ENCODE data around the gene GIMAP8. TPM values are rescaled to one million over a fixed set of nuclear protein-coding genes. Genes with fewer than 3 reads are reported as not detected.
"Not testable (repeated sequence)": the region's sequence is repeated elsewhere in the genome, so short reads cannot be mapped to it uniquely, and the experiment has no call there.

GIMAP8 gene
- total RNA-seq, 2 donors from 2014 or later = 5.8 to 13.4 TPM

DNA sequence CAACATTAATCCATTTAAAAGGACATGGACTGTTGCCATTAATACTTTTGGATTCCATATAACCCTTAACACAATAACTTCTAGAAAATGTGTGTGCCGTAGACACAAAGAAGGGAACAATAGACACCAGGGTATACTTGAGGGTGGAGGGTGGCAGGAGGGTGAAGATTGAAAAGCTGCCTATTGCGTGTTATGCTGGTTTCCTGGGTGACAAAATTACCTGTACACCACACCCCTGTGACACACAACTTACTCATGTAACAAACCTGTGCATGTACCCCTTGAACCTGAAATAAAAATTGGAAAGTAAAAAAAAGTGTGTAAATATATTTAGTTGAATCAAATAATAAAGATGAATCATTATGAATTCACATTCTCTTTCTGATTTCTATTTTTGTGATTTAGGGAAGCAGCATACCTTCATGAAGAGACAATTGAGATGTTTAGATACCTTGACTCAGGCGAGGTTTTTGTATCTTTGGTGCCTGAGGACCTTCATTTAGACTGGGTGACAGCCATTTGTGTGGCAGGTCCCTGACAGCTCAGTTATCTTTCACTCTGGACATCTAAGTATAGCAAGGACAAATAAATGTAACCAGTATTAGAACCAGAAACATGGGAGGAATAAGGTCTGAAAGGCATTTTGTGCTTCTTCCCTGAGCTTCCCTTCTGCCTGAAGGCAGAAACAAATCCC lies 28.7 kb downstream of the GIMAP8 start:
- DNase-seq (ENCODE audit: low spot score) = no peak
- no peak overlapping the region for H3K27ac ChIP-seq

DNA sequence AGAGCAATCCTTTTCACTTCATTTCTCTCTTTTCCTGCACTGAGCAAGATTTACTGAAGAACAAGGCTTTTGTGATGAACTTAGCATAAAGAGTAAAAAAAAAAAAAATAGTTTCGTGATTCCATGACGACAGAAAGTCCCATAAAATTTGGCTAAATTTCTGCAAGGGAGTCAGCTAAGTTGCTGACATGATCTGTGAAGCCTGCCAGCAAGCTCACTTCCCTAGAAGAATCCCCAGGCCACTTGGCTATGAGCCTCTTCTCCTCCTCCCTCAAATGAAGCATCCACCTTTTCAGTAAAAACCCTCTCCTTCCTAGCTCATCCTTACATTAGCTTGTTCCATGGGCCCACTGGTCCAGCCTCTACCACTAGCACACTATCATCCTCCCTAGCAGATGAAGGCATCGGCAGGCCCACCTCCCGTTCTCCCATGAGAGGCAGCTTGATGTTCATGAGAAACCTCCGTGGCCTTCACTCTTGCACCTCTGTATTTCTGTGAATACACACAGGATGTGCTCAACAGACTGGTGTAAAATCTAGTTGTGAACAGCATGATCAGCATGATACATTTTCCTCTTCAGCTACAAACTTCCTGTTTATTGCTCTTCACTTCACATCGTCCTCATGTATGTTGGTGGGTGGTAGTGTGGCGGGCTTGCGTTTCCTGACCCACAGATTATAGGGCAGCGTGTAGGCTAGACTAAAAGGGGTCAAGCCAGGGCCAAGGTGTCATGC lies 30.9 kb downstream of the GIMAP8 start:
- TF ChIP-seq, protein P1, sequence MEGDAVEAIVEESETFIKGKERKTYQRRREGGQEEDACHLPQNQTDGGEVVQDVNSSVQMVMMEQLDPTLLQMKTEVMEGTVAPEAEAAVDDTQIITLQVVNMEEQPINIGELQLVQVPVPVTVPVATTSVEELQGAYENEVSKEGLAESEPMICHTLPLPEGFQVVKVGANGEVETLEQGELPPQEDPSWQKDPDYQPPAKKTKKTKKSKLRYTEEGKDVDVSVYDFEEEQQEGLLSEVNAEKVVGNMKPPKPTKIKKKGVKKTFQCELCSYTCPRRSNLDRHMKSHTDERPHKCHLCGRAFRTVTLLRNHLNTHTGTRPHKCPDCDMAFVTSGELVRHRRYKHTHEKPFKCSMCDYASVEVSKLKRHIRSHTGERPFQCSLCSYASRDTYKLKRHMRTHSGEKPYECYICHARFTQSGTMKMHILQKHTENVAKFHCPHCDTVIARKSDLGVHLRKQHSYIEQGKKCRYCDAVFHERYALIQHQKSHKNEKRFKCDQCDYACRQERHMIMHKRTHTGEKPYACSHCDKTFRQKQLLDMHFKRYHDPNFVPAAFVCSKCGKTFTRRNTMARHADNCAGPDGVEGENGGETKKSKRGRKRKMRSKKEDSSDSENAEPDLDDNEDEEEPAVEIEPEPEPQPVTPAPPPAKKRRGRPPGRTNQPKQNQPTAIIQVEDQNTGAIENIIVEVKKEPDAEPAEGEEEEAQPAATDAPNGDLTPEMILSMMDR (IDR thresholded peaks at IDR 0.05) = no peak
- Histone ChIP-seq H3K36me3 (no peaks in the 10 kb centered on the region), H3K4me3 (no peak overlapping the region), H3K4me1 (ENCODE audit: control insufficient read depth in 1 of 2, low read depth in 2 of 2) (peaks cover 0 to 4% of the 10 kb centered on the region in 2 donors), H3K27ac (no peak overlapping the region), H3K27me3 (replicated peaks; ENCODE audit: insufficient read depth) (no peaks in the 10 kb centered on the region), H3K9me3 (no peaks in the 10 kb centered on the region)
- ATAC-seq (ENCODE audit: insufficient number of reproducible peaks, low FRiP score, low read depth) = no peak
- no peak for DNase-seq (ENCODE audit: low spot score)

More for the DNA sequence above, 28.7 kb downstream of the GIMAP8 start:
- H3K27me3 ChIP-seq (replicated peaks; ENCODE audit: insufficient read depth) = no peaks in the 10 kb centered on the region
- H3K4me1 ChIP-seq (ENCODE audit: control insufficient read depth in 1 of 2, low read depth in 2 of 2) = peaks cover 0 to 4% of the 10 kb centered on the region in 2 donors
- TF ChIP-seq, protein P1 (IDR thresholded peaks at IDR 0.05) = no peak
- no peak overlapping the region for H3K4me3 ChIP-seq
- no peak for ATAC-seq (ENCODE audit: insufficient number of reproducible peaks, low FRiP score, low read depth)
- no peaks in the 10 kb centered on the region for H3K36me3 ChIP-seq
- H3K9me3 ChIP-seq = no peaks in the 10 kb centered on the region

DNA sequence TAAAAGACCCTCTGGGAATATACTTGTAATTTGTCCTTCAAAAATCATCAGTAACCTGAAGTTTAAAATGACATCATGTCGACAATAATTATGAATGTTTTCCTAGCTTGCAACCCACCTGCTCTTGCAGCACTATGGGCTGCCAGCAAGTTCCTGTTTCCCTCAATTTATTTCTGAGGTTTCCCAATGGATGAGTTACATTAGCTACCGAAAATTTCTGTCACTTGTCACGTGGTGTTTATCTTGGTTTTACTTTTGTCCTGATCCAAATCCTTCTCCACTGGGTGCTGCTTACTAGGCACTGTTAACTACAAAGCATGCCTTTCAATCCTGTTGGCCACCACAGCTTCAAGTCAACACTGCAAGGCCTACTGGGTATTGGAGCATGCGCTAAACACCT lies 31.5 kb downstream of the GIMAP8 start:
- no peaks in the 10 kb centered on the region for H3K9me3 ChIP-seq
- DNase-seq (ENCODE audit: low spot score) (no peak), ATAC-seq (ENCODE audit: insufficient number of reproducible peaks, low FRiP score, low read depth) (no peak)
- no peak overlapping the region for H3K4me3 ChIP-seq
- TF ChIP-seq, protein P1 (IDR thresholded peaks at IDR 0.05) = no peak
- H3K4me1 ChIP-seq (ENCODE audit: control insufficient read depth in 1 of 2, low read depth in 2 of 2) = peaks cover 0 to 4% of the 10 kb centered on the region in 2 donors
- H3K27ac ChIP-seq = peak overlapping the region in 1 of 2 donors; percentile 34
- no peaks in the 10 kb centered on the region for H3K27me3 ChIP-seq (replicated peaks; ENCODE audit: insufficient read depth)
- H3K36me3 ChIP-seq = no peaks in the 10 kb centered on the region

DNA sequence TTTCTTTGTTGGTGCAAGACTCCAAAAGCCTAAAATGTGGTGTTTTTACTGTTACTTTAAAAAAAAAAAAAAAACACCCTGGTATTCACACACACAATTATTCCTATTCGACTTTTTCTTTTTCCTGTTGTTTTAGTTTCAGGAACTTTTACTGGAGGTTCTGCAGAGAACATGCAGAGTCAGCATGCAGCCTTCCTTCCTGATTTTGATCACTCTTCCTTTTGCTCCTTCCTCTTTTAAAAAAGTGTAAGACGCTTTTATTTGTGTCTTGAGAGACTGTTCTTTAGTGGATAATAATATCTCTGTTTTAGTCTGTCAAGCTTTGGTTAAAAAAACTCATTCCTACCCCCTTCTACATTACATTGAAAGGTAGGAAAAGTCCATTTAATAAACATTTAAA lies 33.1 kb downstream of the GIMAP8 start:
- H3K27ac ChIP-seq; H3K9me3 ChIP-seq; H3K36me3 ChIP-seq; ATAC-seq (ENCODE audit: insufficient number of reproducible peaks, low FRiP score, low read depth); H3K4me1 ChIP-seq (ENCODE audit: control insufficient read depth in 1 of 2, low read depth in 2 of 2); DNase-seq (ENCODE audit: low spot score); H3K27me3 ChIP-seq (replicated peaks; ENCODE audit: insufficient read depth); H3K4me3 ChIP-seq: not testable (repeated sequence)

DNA sequence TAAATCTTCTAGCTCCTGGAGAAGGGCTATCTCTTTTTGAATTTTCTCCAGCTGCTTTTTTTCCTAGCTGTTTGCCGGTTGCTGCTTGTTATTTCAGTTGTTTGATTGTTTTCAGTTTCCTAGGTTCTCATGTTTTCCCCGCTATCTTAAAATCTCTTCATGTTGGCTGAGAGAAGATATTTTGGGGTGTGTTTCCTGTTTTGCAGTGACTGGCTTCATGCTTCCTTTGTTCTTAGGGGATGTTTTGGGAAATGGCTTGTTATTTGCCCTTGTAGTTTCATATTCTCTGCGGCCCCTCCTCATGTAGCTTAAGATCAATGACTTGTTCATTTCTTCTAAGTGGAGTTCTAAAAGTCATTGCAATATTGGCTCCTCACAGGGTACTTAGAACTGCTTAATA lies 33.6 kb downstream of the GIMAP8 start:
- H3K4me3 ChIP-seq; H3K9me3 ChIP-seq; H3K4me1 ChIP-seq (ENCODE audit: control insufficient read depth in 1 of 2, low read depth in 2 of 2); H3K27me3 ChIP-seq (replicated peaks; ENCODE audit: insufficient read depth); DNase-seq (ENCODE audit: low spot score); ATAC-seq (ENCODE audit: insufficient number of reproducible peaks, low FRiP score, low read depth); H3K36me3 ChIP-seq: not testable (repeated sequence)
- peak overlapping the region in 1 of 2 donors; percentile 38 for H3K27ac ChIP-seq

DNA sequence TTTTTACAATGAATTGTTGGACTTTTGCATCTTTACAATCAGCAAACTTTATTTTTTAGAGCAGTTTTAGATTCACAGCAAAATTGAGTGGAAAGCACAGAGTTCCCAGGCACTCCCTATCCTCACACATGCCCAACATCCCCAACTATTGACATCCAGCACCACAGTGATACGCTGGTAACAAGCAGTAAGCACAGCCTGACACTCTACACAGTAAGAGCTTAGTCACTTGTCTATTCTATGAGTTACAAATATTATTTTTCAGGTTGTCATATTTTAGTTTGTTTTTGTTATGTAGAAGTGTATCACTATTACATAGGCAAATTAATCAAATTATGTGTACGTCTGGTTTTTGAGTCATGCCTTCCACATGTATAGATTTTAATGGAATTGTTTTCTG lies 37.2 kb downstream of the GIMAP8 start:
- ATAC-seq (ENCODE audit: insufficient number of reproducible peaks, low FRiP score, low read depth) (no peak), DNase-seq (ENCODE audit: low spot score) (no peak)
- no peaks in the 10 kb centered on the region for H3K4me1 ChIP-seq (ENCODE audit: control insufficient read depth in 1 of 2, low read depth in 2 of 2)
- no peak overlapping the region for H3K27ac ChIP-seq
- no peaks in the 10 kb centered on the region for H3K36me3 ChIP-seq
- TF ChIP-seq, protein P1 (IDR thresholded peaks at IDR 0.05) = no peak
- no peaks in the 10 kb centered on the region for H3K27me3 ChIP-seq (replicated peaks; ENCODE audit: insufficient read depth)
- H3K9me3 ChIP-seq = no peaks in the 10 kb centered on the region
- H3K4me3 ChIP-seq = no peak overlapping the region
